Esophagus squamous epithelium (tissue), 5 donors: ENCODE measurements around the gene TMEM254. TPM values are rescaled to one million over a fixed set of nuclear protein-coding genes. Genes with fewer than 3 reads are reported as not detected.
"Not testable (repeated sequence)": the region's sequence is repeated elsewhere in the genome, so short reads cannot be mapped to it uniquely, and the experiment has no call there.

ENCODE experiments used
- DNase-seq: peaks from one replicate; lab custom pipeline; 2025; lab: John Stamatoyannopoulos, UW
- H3K27ac ChIP-seq, 4 donors: fragments of 200-600 bp; sonication (generic); one replicate each; pipeline ENCODE4 v1.5.1; 2016 to 2019; ENCODE audit warnings: mild to moderate bottlenecking in 1 of 4
- H3K27me3 ChIP-seq, 4 donors: fragments of 200-600 bp; sonication (generic); 1 replicate in 3 of 4; 2 replicates in 1 of 4; pipeline versions ENCODE4 v1.5.1 to v1.6.0; 2017 to 2021; ENCODE audit warnings: antibody characterized with exemption in 1 of 4
- H3K36me3 ChIP-seq, 3 donors: fragments of 200-600 bp; sonication (generic); one replicate each; pipeline ENCODE4 v1.5.1; 2016 to 2019
- H3K4me1 ChIP-seq, 3 donors: fragments of 200-600 bp; sonication (generic); one replicate each; pipeline ENCODE4 v1.5.1; 2017 to 2019
- H3K4me3 ChIP-seq, 4 donors: fragments of 200-600 bp; sonication (generic); 1 replicate in 3 of 4; 2 replicates in 1 of 4; pipeline ENCODE4 v1.5.1; 2016 to 2019; ENCODE audit warnings: mild to moderate bottlenecking in 2 of 4, moderate library complexity in 1 of 4
- H3K9me3 ChIP-seq, 3 donors: fragments of 200-600 bp; sonication (generic); one replicate each; pipeline ENCODE4 v1.5.1; 2016 to 2019
- POLR2A ChIP-seq, 4 donors: fragments of 450-650 bp; IDR thresholded peaks; one replicate each; pipeline ENCODE4 v1.6.1; 2017; ENCODE audit warnings: antibody characterized with exemption in 4 of 4, mild to moderate bottlenecking in 4 of 4, moderate library complexity in 3 of 4
- WGBS, 2 donors: methylation state at CpG; one replicate each; pipeline ENCODE4 v1.1.5; 2018; 5-methylcytosine and 5-hydroxymethylcytosine counted together
- intact Hi-C: fragments of 100-400 bp; cut with DNase I; formaldehyde crosslinking; loops from one replicate; pipeline ENCODE4 v1.15.0; 2022
- total RNA-seq, 4 donors: library from RNA; depleted of rRNA; stranded (reverse); fragments of >200 nt; gene quantifications; one replicate each; pipeline ENCODE4 v1.1.0, GENCODE V29; 2016
- TF ChIP-seq, protein P1 (sequence below), 6 experiments: fragments of 450-650 bp in 4 of 6; fragments of 200-600 bp in 2 of 6; sonication (generic) in 2 of 6; IDR thresholded peaks; one replicate each; pipeline ENCODE4 v1.5.1; 2016 to 2019; ENCODE audit warnings: antibody characterized with exemption in 6 of 6, mild to moderate bottlenecking in 4 of 6, moderate library complexity in 4 of 6
- donor health status: DM: yes; HTN: yes; CAD: no.

The TMEM254 gene, protein sequence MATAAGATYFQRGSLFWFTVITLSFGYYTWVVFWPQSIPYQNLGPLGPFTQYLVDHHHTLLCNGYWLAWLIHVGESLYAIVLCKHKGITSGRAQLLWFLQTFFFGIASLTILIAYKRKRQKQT
- total RNA-seq = 10 to 100 TPM; 25.6 to 35.6 (median 32.7) TPM

DNA sequence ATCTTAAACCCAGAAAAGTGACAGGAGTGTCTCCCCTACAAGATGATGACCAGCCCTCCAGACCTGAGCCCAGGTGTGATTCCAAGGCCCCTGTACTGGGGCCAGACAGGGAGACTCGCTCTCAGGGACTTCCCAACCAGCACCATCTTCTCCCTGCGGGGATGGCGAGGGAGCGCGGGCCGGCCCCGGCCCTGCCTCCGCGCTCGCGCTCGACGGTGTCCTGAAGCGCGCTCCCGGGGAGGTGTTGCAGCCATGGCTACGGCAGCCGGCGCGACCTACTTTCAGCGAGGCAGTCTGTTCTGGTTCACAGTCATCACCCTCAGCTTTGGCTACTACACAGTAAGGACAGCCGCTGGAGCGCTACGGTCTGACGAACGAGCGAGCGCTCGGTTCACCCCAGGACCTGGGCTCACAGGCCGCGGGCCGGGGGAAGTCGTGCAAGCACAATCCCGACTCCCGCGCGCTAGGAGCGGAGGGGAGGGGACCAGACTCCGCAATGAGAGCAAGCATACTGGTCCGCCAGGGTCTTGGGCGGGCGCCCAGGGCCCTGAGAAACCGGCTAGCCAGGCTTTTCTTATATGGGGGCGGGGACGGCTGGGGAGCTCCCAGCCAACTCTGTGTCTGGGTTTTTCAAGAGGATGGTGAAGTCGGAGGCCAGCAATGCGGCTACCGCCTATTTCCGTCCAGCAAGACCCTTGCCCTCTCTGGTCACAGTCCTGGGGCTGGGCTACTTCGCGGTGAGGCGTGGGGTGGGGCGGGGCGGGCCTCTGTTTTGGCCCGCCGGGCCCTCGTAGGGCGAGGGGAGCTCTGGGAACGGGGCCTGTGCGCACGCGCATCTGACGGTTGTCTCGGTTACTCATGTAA, at the start of gene TMEM254:
Gene TMEM254 (plus strand): TSS at position 218 of the 864 bp plus-strand sequence. CDS start 35 bp downstream, at position 253.
- intact Hi-C loops = no loop called here
- Histone ChIP-seq H3K27ac (peak within 1 kb of the TSS; percentile 93 to 98 (median 98)), H3K36me3 (peaks cover 0 to 7% (median 0%) of the 10 kb centered on the region in 3 donors), H3K4me1 (peaks cover 5 to 68% (median 25%) of the 10 kb centered on the region in 3 donors), H3K27me3 (no peaks in the 10 kb centered on the region), H3K4me3 (peak within 1 kb of the TSS; percentile 69 to 90 (median 78)), H3K9me3 (no peaks in the 10 kb centered on the region)
- peak; percentile 42 for DNase-seq
- TF ChIP-seq, protein P1, sequence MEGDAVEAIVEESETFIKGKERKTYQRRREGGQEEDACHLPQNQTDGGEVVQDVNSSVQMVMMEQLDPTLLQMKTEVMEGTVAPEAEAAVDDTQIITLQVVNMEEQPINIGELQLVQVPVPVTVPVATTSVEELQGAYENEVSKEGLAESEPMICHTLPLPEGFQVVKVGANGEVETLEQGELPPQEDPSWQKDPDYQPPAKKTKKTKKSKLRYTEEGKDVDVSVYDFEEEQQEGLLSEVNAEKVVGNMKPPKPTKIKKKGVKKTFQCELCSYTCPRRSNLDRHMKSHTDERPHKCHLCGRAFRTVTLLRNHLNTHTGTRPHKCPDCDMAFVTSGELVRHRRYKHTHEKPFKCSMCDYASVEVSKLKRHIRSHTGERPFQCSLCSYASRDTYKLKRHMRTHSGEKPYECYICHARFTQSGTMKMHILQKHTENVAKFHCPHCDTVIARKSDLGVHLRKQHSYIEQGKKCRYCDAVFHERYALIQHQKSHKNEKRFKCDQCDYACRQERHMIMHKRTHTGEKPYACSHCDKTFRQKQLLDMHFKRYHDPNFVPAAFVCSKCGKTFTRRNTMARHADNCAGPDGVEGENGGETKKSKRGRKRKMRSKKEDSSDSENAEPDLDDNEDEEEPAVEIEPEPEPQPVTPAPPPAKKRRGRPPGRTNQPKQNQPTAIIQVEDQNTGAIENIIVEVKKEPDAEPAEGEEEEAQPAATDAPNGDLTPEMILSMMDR (IDR thresholded peaks at IDR 0.05) = peak in 1 of 6 experiments; percentile 25
- peak in 1 of 4 donors; percentile 59 for TF ChIP-seq POLR2A (IDR thresholded peaks at IDR 0.05)
- 0% methylated on average over 6 to 12 of the region's 64 CpGs for WGBS, 2 donors

- H3K27ac ChIP-seq, H3K27me3 ChIP-seq, DNase-seq, H3K4me1 ChIP-seq, H3K9me3 ChIP-seq, intact Hi-C loops, H3K4me3 ChIP-seq, H3K36me3 ChIP-seq: not testable (repeated sequence)
- TF ChIP-seq, protein P1 (IDR thresholded peaks at IDR 0.05) = peak in 2 of 6 experiments; percentile 14 to 36
- 23 to 29% methylated on average over 1 of the region's 3 CpGs for WGBS, 2 donors
These were observed 49.3 kb upstream of the TMEM254 start for GRCh38 chr10:80029205-80029604.

DNA sequence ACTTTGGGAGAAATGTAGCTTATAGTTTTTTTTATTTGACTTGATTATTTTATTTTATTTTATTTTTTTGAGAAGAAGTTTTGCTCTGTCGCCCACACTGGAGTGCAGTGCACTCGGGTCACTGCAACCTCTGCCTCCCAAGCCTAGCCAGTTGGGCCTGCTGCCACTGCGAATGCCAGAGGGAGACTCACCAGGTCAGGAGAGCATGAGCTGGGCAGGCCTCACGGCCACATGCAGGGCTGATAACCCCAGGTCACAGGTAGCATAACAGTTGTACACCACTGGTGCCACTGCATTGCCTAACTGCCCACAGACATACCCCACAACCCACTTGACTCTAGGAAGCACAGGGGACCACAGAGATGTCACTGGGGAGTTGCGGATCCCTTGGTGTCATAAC, 48.6 kb upstream of the TMEM254 start:
- H3K36me3 ChIP-seq, DNase-seq, H3K9me3 ChIP-seq, H3K27me3 ChIP-seq, H3K4me1 ChIP-seq, H3K27ac ChIP-seq, intact Hi-C loops, H3K4me3 ChIP-seq: not testable (repeated sequence)
- WGBS, 2 donors = 64 to 80% methylated on average over 4 to 5 of the region's 5 CpGs

GRCh38 chr10:80032503-80032902, 46.0 kb upstream of the TMEM254 start:
- no peak for DNase-seq
- H3K4me1 ChIP-seq = no peaks in the 10 kb centered on the region
- intact Hi-C loops = no loop called here
- H3K9me3 ChIP-seq = no peaks in the 10 kb centered on the region
- H3K27ac ChIP-seq = no peak overlapping the region
- H3K36me3 ChIP-seq = no peaks in the 10 kb centered on the region
- WGBS, 2 donors = 78 to 85% methylated on average over 5 of the region's 5 CpGs
- no peak overlapping the region for H3K4me3 ChIP-seq
- TF ChIP-seq, protein P1 (IDR thresholded peaks at IDR 0.05) = no peak
- no peak for TF ChIP-seq POLR2A (IDR thresholded peaks at IDR 0.05)
- no peaks in the 10 kb centered on the region for H3K27me3 ChIP-seq

DNA sequence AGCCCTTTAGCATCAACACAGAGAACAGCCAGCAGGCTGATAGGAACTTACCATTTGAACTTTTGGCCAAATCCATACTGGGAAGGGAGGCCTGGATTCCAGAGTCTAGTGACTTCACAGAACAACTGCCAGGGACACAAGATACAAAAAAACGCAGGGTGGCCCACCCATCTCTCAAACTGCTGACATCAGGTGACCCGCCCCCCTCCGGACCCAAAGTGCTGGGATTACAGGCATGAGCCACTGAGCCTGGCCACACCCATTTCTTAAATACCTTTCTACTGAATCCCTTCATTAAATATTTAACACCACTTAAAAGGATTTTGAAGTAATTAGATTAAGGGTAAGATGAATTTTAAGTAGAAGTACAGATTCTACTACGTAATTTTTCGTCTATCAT, 43.7 kb upstream of the TMEM254 start:
- intact Hi-C loops, H3K4me1 ChIP-seq, H3K9me3 ChIP-seq, H3K4me3 ChIP-seq, H3K36me3 ChIP-seq, H3K27ac ChIP-seq, DNase-seq, H3K27me3 ChIP-seq: not testable (repeated sequence)
- 55 to 76% methylated on average over 5 of the region's 5 CpGs for WGBS, 2 donors

- H3K27ac ChIP-seq, H3K9me3 ChIP-seq, H3K36me3 ChIP-seq, H3K4me3 ChIP-seq, H3K4me1 ChIP-seq, DNase-seq, intact Hi-C loops, H3K27me3 ChIP-seq: not testable (repeated sequence)
- WGBS, 2 donors = 77 to 82% methylated on average over 3 of the region's 3 CpGs
These were observed 43.0 kb upstream of the TMEM254 start for GRCh38 chr10:80035430-80035829.

- H3K4me1 ChIP-seq = not testable (repeated sequence)
These were observed 41.5 kb upstream of the TMEM254 start for GRCh38 chr10:80036921-80037500.

DNA sequence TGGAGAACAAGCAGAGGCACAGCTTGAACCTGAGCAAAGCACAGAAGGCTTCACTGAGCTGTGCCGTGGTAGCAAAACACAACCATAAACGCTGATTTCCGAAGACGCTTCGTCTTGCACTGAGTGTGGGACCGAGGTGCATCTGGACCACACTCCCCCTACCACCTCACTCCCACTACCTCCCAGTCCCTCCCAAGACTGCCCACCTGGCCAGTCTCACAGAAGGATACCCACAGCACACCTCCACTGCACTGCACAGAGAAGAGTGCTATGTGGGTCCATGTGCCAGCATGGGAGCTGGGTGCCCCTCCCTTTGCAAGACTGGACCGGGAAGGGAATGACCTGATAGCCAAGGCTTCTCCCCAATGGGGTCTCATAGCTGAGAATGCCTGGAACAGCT, 40.2 kb upstream of the TMEM254 start:
- intact Hi-C loops, H3K27me3 ChIP-seq, H3K9me3 ChIP-seq, H3K4me1 ChIP-seq, H3K27ac ChIP-seq, H3K36me3 ChIP-seq, DNase-seq, H3K4me3 ChIP-seq: not testable (repeated sequence)
- WGBS, 2 donors = no CpG with 5 or more reads among the region's 7 CpGs

More at GRCh38 chr10:80036921-80037500, 41.5 kb upstream of the TMEM254 start:
- H3K4me3 ChIP-seq, H3K27ac ChIP-seq, H3K9me3 ChIP-seq, H3K27me3 ChIP-seq, DNase-seq, H3K36me3 ChIP-seq, intact Hi-C loops: not testable (repeated sequence)
- WGBS, 2 donors = 74 to 82% methylated on average over 5 of the region's 5 CpGs
